Hematopoietic multipotent progenitor cell treated with erythropoietin and hydrocortisone succinate and interleukin-3 and kit ligand, for 4 days (in vitro differentiated cells): ENCODE measurements around the gene NR2C1.
"Not testable (repeated sequence)": the region's sequence is repeated elsewhere in the genome, so short reads cannot be mapped to it uniquely, and the experiment has no call there.

ENCODE experiments used
- DNase-seq: peaks from one replicate; pipeline ENCODE4 v3.0.0-alpha.2; 2015

Gene NR2C1

GRCh38 chr12:94998326-94998725 lies 75.1 kb downstream of the NR2C1 start:
- peak; percentile 56 for DNase-seq

GRCh38 chr12:94997726-94998125 lies 75.7 kb downstream of the NR2C1 start:
- no peak for DNase-seq

GRCh38 chr12:94997061-94997460 lies 76.4 kb downstream of the NR2C1 start:
- no peak for DNase-seq

- DNase-seq = no peak
Measured at GRCh38 chr12:94994312-94994711, 79.1 kb downstream of the NR2C1 start.

GRCh38 chr12:94993855-94994254 lies 79.6 kb downstream of the NR2C1 start:
- DNase-seq = not testable (repeated sequence)

- no peak for DNase-seq
Measured at GRCh38 chr12:94990222-94990621, 83.2 kb downstream of the NR2C1 start.

- no peak for DNase-seq
Measured at GRCh38 chr12:94988471-94988870, 84.9 kb downstream of the NR2C1 start.

GRCh38 chr12:94987801-94988200 lies 85.6 kb downstream of the NR2C1 start:
- peak; percentile 19 for DNase-seq

- DNase-seq = no peak
Measured at GRCh38 chr12:94987076-94987669, 86.2 kb downstream of the NR2C1 start.

- not testable (repeated sequence) for DNase-seq
Measured at GRCh38 chr12:94985099-94985498, 88.3 kb downstream of the NR2C1 start.

- DNase-seq = no peak
Measured at GRCh38 chr12:94983321-94983720, 90.1 kb downstream of the NR2C1 start.

GRCh38 chr12:94982456-94982855 lies 91.0 kb downstream of the NR2C1 start:
- no peak for DNase-seq

- peak; percentile 66 for DNase-seq
Measured at GRCh38 chr12:94980577-94980976, 92.8 kb downstream of the NR2C1 start.

GRCh38 chr12:94979941-94980340 lies 93.5 kb downstream of the NR2C1 start:
- DNase-seq = no peak

- no peak for DNase-seq
Measured at GRCh38 chr12:94977766-94978468, 95.5 kb downstream of the NR2C1 start.

- DNase-seq = no peak
Measured at GRCh38 chr12:94973221-94973620, 100.2 kb downstream of the NR2C1 start.

GRCh38 chr12:94972795-94973194 lies 100.6 kb downstream of the NR2C1 start:
- no peak for DNase-seq

- DNase-seq = no peak
Measured at GRCh38 chr12:94971923-94972322, 101.5 kb downstream of the NR2C1 start.

GRCh38 chr12:94970560-94970959 lies 102.9 kb downstream of the NR2C1 start:
- DNase-seq = no peak
